T-cell (primary cell): ENCODE measurements around the gene MPZL1. TPM values are rescaled to one million over a fixed set of nuclear protein-coding genes. Genes with fewer than 3 reads are reported as not detected.

Experiments used
- ATAC-seq, 4 experiments: fragments of 200-7000 bp in 3 of 4; fragments of 150-1000 bp in 1 of 4; cut with Tn5 transposase; replicated peaks in 1 of 4; 1 replicate in 3 of 4; 2 replicates in 1 of 4; pipeline ENCODE4 v1.10.0; 2021; ENCODE audit warnings: moderate library complexity in 3 of 4, mild to moderate bottlenecking in 2 of 4, moderate number of reproducible peaks in 1 of 4
- CTCF ChIA-PET, 2 donors: fragments of 300-600 bp; sonication (Branson Sonifier 250); formaldehyde crosslinking; loops; one replicate each; lab custom pipeline; 2022; ENCODE audit warnings: antibody characterized with exemption in 2 of 2; lab: Charles Lee
- POLR2A ChIA-PET, 2 donors: fragments of 300-600 bp; sonication (Branson Sonifier 250); formaldehyde crosslinking; loops; one replicate each; lab custom pipeline; 2022; ENCODE audit warnings: antibody characterized with exemption in 2 of 2; lab: Charles Lee
- DNase-seq, 35 experiments: peaks; one replicate each; pipeline versions ENCODE4 v3.0.0 to v3.0.0-alpha.2; 2013 to 2023
- H3K27ac ChIP-seq: one replicate; pipeline ENCODE4 v1.5.1; 2013; ENCODE audit warnings: low read length
- H3K27me3 ChIP-seq, 2 experiments: replicated peaks in 1 of 2; 1 replicate in 1 of 2; 2 replicates in 1 of 2; pipeline versions ENCODE4 v1.6.1 to v1.7.0; 2013; ENCODE audit warnings: low read length in 1 of 2, mixed read lengths in 1 of 2; ENCODE audit not compliant: control insufficient read depth in 2 of 2, insufficient read depth in 2 of 2; ENCODE audit errors: extremely low read depth in 1 of 2
- H3K36me3 ChIP-seq, 2 donors: 1 replicate in 1 of 2; 2 replicates in 1 of 2; pipeline versions ENCODE4 v1.6.1 to v1.7.0; 2013; ENCODE audit warnings: low read length in 1 of 2; ENCODE audit not compliant: control insufficient read depth in 2 of 2, insufficient read depth in 1 of 2; ENCODE audit errors: extremely low read depth in 1 of 2
- H3K4me1 ChIP-seq, 2 experiments: 1 replicate in 1 of 2; 2 replicates in 1 of 2; pipeline versions ENCODE4 v1.6.1 to v1.7.0; 2013; ENCODE audit warnings: low read length in 2 of 2, mixed read lengths in 1 of 2; ENCODE audit not compliant: insufficient read depth in 2 of 2, control insufficient read depth in 1 of 2; ENCODE audit errors: extremely low read depth in 1 of 2
- H3K4me3 ChIP-seq, 2 donors: 1 replicate in 1 of 2; 2 replicates in 1 of 2; pipeline versions ENCODE4 v1.5.1 to v1.7.0; 2013; ENCODE audit warnings: mild to moderate bottlenecking in 2 of 2, low read length in 1 of 2, moderate library complexity in 1 of 2; ENCODE audit not compliant: control insufficient read depth in 1 of 2; ENCODE audit errors: extremely low read depth in 1 of 2
- H3K9me3 ChIP-seq: 2 replicates; pipeline ENCODE4 v1.7.0; 2013
- H3K27ac Mint-ChIP-seq, 2 donors: one replicate each; pipeline ENCODE4 v1.8.0; 2020 to 2021; ENCODE audit warnings: mild to moderate bottlenecking in 2 of 2, mixed read lengths in 2 of 2
- H3K27me3 Mint-ChIP-seq, 2 donors: one replicate each; pipeline ENCODE4 v1.8.0; 2021 to 2022; ENCODE audit warnings: mixed read lengths in 2 of 2
- H3K36me3 Mint-ChIP-seq: one replicate; pipeline ENCODE4 v1.8.0; 2021; ENCODE audit warnings: mixed read lengths
- H3K4me1 Mint-ChIP-seq, 3 donors: one replicate each; pipeline ENCODE4 v1.8.0; 2020 to 2022; ENCODE audit warnings: mixed read lengths in 3 of 3, mild to moderate bottlenecking in 1 of 3
- H3K4me3 Mint-ChIP-seq, 3 donors: one replicate each; pipeline ENCODE4 v1.8.0; 2020 to 2022; ENCODE audit warnings: mild to moderate bottlenecking in 3 of 3, mixed read lengths in 3 of 3, moderate library complexity in 3 of 3
- H3K9me3 Mint-ChIP-seq, 3 donors: one replicate each; pipeline ENCODE4 v1.8.0; 2020 to 2022; ENCODE audit warnings: mixed read lengths in 3 of 3
- WGBS: methylation state at CpG from one replicate; pipeline ENCODE4 v1.1.5; 2013; ENCODE audit warnings: missing lambda C conversion rate; ENCODE audit not compliant: insufficient coverage; 5-methylcytosine and 5-hydroxymethylcytosine counted together
- total RNA-seq, 35 experiments: library from RNA in 6 of 35; stranded (reverse) in 6 of 35; fragments of 120-200 nt in 1 of 35; gene quantifications; one replicate each; pipeline versions ENCODE4 v1.2.1 to v1.2.4 and lab custom pipeline; 2013 to 2026

Gene MPZL1
- total RNA-seq, 5 donors from 2014 or later (not counting 1 experiment from before 2014, with no cell fraction given) = 5.1 to 9.9 (median 8.5) TPM

DNA sequence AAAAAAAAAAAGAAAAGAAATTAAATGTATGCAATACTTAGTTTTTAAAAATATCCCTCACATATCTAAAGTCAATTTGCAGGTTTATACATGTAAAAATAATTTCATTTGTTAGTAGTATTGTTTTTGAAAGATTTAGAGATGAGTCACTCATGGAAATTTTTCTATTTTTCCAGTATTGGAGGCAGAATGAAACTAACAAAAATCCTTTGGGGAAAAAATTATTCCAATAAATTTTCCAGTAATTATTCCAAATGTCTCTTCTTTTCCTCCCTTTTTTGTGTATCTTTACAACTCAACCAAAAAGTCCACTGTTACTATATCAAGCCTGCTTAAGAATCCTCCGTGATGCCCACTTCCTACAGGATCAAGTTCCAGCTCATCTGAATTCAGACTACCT lies 29.9 kb downstream of the MPZL1 start:
- H3K4me3 Mint-ChIP-seq = no peak overlapping the region
- H3K9me3 ChIP-seq = no peaks in the 10 kb centered on the region
- H3K36me3 ChIP-seq = no peaks in the 10 kb centered on the region
- DNase-seq = no peak
- no peaks in the 10 kb centered on the region for H3K27me3 ChIP-seq
- ChIA-PET POLR2A (no interaction called here), CTCF (no interaction called here)
- H3K4me3 ChIP-seq = no peak overlapping the region
- ATAC-seq = no peak
- no peak overlapping the region for H3K27ac Mint-ChIP-seq
- H3K36me3 Mint-ChIP-seq = no peaks in the 10 kb centered on the region
- no peaks in the 10 kb centered on the region for H3K27me3 Mint-ChIP-seq
- no peak overlapping the region for H3K27ac ChIP-seq
- H3K9me3 Mint-ChIP-seq = no peaks in the 10 kb centered on the region
- WGBS = 92% methylated on average over 1 of the region's 1 CpG
- peaks cover 0 to 7% of the 10 kb centered on the region in 2 experiments for H3K4me1 ChIP-seq
- H3K4me1 Mint-ChIP-seq = peaks cover 12 to 16% (median 14%) of the 10 kb centered on the region in 3 donors

DNA sequence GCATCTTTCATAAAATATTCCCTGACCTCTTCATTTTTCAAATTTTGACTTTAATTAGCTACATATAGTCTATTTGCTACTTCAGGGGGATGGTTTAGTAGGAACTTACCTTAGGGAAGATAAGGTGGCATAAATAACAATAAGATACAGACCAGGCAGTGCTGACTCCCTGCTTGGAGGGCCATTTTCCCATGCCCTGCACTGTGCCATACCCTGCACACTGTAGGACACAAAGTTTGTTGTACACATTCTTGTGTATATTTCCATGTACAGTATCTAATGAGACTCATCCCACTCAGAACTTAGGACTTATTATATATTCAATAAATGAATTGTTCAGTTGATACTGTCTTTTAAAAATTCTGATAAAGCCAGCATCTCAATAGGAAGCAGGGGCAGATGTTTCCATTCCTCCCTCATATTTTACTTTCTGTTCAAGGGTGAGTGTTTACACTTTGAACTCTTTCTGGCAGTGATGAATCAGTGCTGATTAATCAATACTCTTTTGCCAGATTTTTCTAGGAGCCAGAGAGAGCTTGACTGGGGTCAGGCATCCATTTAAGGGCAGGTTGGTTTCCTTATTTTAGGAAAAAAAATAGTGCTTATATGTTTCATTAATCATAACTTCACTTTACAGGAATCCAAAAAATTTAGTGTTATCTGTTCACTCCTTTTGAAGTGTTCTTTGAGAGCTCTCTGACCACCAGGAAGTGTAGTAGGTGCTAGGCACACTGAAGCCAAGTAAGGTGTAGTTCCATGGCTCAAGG lies 30.6 kb downstream of the MPZL1 start:
- H3K4me3 ChIP-seq = no peak overlapping the region
- Mint-ChIP-seq H3K36me3 (no peaks in the 10 kb centered on the region), H3K4me1 (peaks cover 17 to 22% (median 18%) of the 10 kb centered on the region in 3 donors), H3K27ac (peak overlapping the region in 1 of 2 donors; percentile 17), H3K9me3 (no peaks in the 10 kb centered on the region), H3K4me3 (peak overlapping the region in 1 of 3 donors; percentile 29), H3K27me3 (no peaks in the 10 kb centered on the region)
- no peaks in the 10 kb centered on the region for H3K9me3 ChIP-seq
- no peak overlapping the region for H3K27ac ChIP-seq
- no peaks in the 10 kb centered on the region for H3K36me3 ChIP-seq
- ChIA-PET CTCF (no interaction called here), POLR2A (interaction anchor here in 1 of 2 donors (0.6 kb wide), 1 partner anchor 798 kb away, joined by 3 read pairs; no protein-coding TSS in a partner anchor)
- ATAC-seq = no peak
- peaks cover 0 to 7% of the 10 kb centered on the region in 2 experiments for H3K4me1 ChIP-seq
- no peaks in the 10 kb centered on the region for H3K27me3 ChIP-seq
- DNase-seq = no peak

- Mint-ChIP-seq H3K4me1 (peaks cover 19 to 31% (median 23%) of the 10 kb centered on the region in 3 donors), H3K9me3 (no peaks in the 10 kb centered on the region), H3K27ac (no peak overlapping the region), H3K36me3 (no peaks in the 10 kb centered on the region), H3K4me3 (no peak overlapping the region), H3K27me3 (no peaks in the 10 kb centered on the region)
- Histone ChIP-seq H3K27me3 (peaks cover 0 to 3% of the 10 kb centered on the region in 2 experiments), H3K4me1 (peaks cover 0 to 10% of the 10 kb centered on the region in 2 experiments), H3K9me3 (no peaks in the 10 kb centered on the region), H3K4me3 (no peak overlapping the region), H3K36me3 (no peaks in the 10 kb centered on the region), H3K27ac (no peak overlapping the region)
- ChIA-PET POLR2A (no interaction called here), CTCF (no interaction called here)
- 100% methylated on average over 3 of the region's 3 CpGs for WGBS
- no peak for ATAC-seq
- no peak for DNase-seq
Measured at GRCh38 chr1:167755654-167756053, 33.9 kb downstream of the MPZL1 start.

DNA sequence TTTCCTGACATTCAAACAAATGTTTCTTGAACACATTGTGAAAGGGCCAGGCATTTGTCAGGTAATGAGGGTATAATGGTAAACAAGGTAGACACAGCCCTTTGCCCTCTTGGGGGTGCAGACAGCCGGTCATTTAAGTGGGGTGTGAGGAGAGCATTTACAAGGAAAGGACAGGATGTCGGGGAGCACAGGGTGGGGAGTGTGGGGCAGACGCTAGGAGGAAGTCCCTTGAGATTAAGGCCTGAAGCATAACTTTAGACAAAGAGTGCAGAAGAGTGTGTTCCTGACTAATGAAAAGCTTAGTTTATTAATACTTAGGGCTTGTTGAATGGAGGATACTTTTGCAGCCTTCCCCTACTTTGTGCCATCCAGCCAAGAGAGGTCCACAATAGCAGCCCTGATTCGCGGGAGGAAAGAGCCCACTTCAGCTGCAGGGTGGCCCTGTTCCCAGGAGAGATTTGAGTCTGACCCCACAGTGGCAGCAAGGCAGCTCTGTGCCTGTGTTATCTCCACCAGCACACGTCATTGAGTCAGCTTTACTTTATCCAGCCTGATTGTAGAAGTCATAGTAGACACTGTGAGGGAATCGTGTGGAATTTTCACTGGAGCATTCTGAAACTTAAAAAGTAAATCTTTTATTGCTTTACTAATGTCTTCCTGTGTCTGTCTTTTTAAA lies 35.1 kb downstream of the MPZL1 start:
- DNase-seq = no peak
- no peaks in the 10 kb centered on the region for H3K36me3 Mint-ChIP-seq
- H3K27ac Mint-ChIP-seq = no peak overlapping the region
- no peak for ATAC-seq
- Histone ChIP-seq H3K36me3 (no peaks in the 10 kb centered on the region), H3K9me3 (no peaks in the 10 kb centered on the region), H3K4me1 (peaks cover 4 to 15% of the 10 kb centered on the region in 2 experiments), H3K27ac (no peak overlapping the region), H3K4me3 (no peak overlapping the region), H3K27me3 (peaks cover 0 to 3% of the 10 kb centered on the region in 2 experiments)
- no peak overlapping the region for H3K4me3 Mint-ChIP-seq
- H3K9me3 Mint-ChIP-seq = no peaks in the 10 kb centered on the region
- H3K27me3 Mint-ChIP-seq = no peaks in the 10 kb centered on the region
- peaks cover 27 to 43% (median 30%) of the 10 kb centered on the region in 3 donors for H3K4me1 Mint-ChIP-seq
- POLR2A ChIA-PET = no interaction called here
- CTCF ChIA-PET = interaction anchor here in 1 of 2 donors (0.5 kb wide), 1 partner anchor 72 kb away, joined by 4 read pairs; no protein-coding TSS in a partner anchor
- WGBS = 93% methylated on average over 5 of the region's 7 CpGs

GRCh38 chr1:167757433-167758309 lies 35.9 kb downstream of the MPZL1 start:
- DNase-seq (no peak), ATAC-seq (no peak)
- Mint-ChIP-seq H3K4me3 (no peak overlapping the region), H3K27me3 (no peaks in the 10 kb centered on the region), H3K36me3 (no peaks in the 10 kb centered on the region), H3K4me1 (peaks cover 31 to 44% (median 33%) of the 10 kb centered on the region in 3 donors), H3K9me3 (no peaks in the 10 kb centered on the region), H3K27ac (no peak overlapping the region)
- peaks cover 0 to 3% of the 10 kb centered on the region in 2 experiments for H3K27me3 ChIP-seq
- 70% methylated on average over 2 of the region's 4 CpGs for WGBS
- ChIA-PET CTCF (interaction anchor here in 1 of 2 donors (0.7 kb wide), 1 partner anchor 8 kb away, joined by 3 read pairs; no protein-coding TSS in a partner anchor), POLR2A (no interaction called here)
- no peak overlapping the region for H3K27ac ChIP-seq
- H3K4me3 ChIP-seq = no peak overlapping the region
- no peaks in the 10 kb centered on the region for H3K36me3 ChIP-seq
- H3K4me1 ChIP-seq = peaks cover 11 to 18% of the 10 kb centered on the region in 2 experiments
- H3K9me3 ChIP-seq = no peaks in the 10 kb centered on the region

DNA sequence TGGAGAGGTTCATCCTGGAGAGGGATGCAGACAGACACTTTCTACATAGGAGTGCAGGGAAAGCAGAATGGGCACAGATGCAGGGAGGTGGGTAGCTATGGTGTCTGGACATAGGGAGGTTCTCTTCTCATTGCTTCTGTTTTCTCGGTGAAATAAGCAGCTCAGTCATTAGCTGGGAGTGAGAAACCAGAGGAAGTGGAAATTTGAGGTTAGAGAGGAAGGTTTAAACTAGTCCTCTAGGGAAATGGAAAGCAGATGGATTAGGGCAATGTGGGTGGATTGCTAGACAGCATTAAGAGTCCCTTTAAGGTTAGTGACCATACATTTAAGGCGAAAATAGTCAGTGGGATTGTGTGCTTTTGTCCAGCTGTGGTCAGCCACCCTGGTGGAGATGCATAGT lies 39.6 kb downstream of the MPZL1 start:
- peak overlapping the region in 1 of 3 donors; percentile 62 for H3K4me3 Mint-ChIP-seq
- H3K36me3 ChIP-seq = no peaks in the 10 kb centered on the region
- H3K4me1 ChIP-seq = peaks cover 11 to 16% of the 10 kb centered on the region in 2 experiments
- H3K27ac ChIP-seq = no peak overlapping the region
- H3K27ac Mint-ChIP-seq = peak overlapping the region in 1 of 2 donors; percentile 66
- H3K27me3 Mint-ChIP-seq = no peaks in the 10 kb centered on the region
- H3K4me3 ChIP-seq = no peak overlapping the region
- peaks cover 27 to 39% (median 28%) of the 10 kb centered on the region in 3 donors for H3K4me1 Mint-ChIP-seq
- DNase-seq = no peak
- no peaks in the 10 kb centered on the region for H3K9me3 Mint-ChIP-seq
- ATAC-seq = no peak
- ChIA-PET POLR2A (no interaction called here), CTCF (no interaction called here)
- peaks cover 3% of the 10 kb centered on the region for H3K36me3 Mint-ChIP-seq
- H3K9me3 ChIP-seq = no peaks in the 10 kb centered on the region
- H3K27me3 ChIP-seq = peaks cover 0 to 3% of the 10 kb centered on the region in 2 experiments
- WGBS = 45% methylated on average over 2 of the region's 2 CpGs
